Vagina (tissue), 2 donors: ENCODE data around the gene MAP4K4.

Source experiments
- CTCF ChIP-seq, 3 experiments: fragments of 450-650 bp in 2 of 3; fragments of 200-600 bp in 1 of 3; sonication (generic) in 1 of 3; IDR thresholded peaks; one replicate each; pipeline ENCODE4 v1.5.1; 2017 to 2019; ENCODE audit warnings: antibody characterized with exemption in 3 of 3, mild to moderate bottlenecking in 2 of 3, moderate library complexity in 2 of 3
- POLR2A ChIP-seq, 2 donors: fragments of 450-650 bp; IDR thresholded peaks; one replicate each; pipeline ENCODE4 v1.6.1; 2017; ENCODE audit warnings: antibody characterized with exemption in 2 of 2, mild to moderate bottlenecking in 2 of 2, moderate library complexity in 2 of 2
- POLR2AphosphoS5 ChIP-seq, 2 donors: sonication (generic); formaldehyde crosslinking; IDR thresholded peaks; one replicate each; pipeline ENCODE4 v1.9.0; 2017; ENCODE audit warnings: antibody characterized with exemption in 2 of 2, mild to moderate bottlenecking in 2 of 2, low read depth in 1 of 2; ENCODE audit not compliant: insufficient read depth in 1 of 2

GRCh38 chr2:101776172-101777043 lies 78.9 kb downstream of the MAP4K4 start:
- TF ChIP-seq CTCF (IDR thresholded peaks at IDR 0.05) (no peak), POLR2AphosphoS5 (IDR thresholded peaks at IDR 0.05; ENCODE audit: insufficient read depth in 1 of 2, low read depth in 1 of 2) (no peak), POLR2A (IDR thresholded peaks at IDR 0.05) (no peak)
